GM12865 (cell line): Measurements from ENCODE around the gene AKAP7.

Experiments used
- DNase-seq: peaks from one replicate; pipeline ENCODE4 v3.0.0; 2010; ENCODE audit warnings: low read depth
- H3K4me3 ChIP-seq: 2 replicates; pipeline ENCODE4 v1.5.1; 2011; ENCODE audit warnings: mild to moderate bottlenecking, low read depth, low read length, control low read depth
- CTCF ChIP-seq: IDR thresholded peaks from 2 replicates; pipeline ENCODE4 v1.5.1; 2011; ENCODE audit warnings: low read length, control low read depth, low read depth, inconsistent platforms; ENCODE audit not compliant: insufficient read depth; ENCODE audit errors: missing control alignments

The AKAP7 gene

GRCh38 chr6:131283466-131284175 lies 148.4 kb downstream of the AKAP7 start:
- no peak for TF ChIP-seq CTCF
- DNase-seq, result no peak
- H3K4me3 ChIP-seq, result no peak overlapping the region

DNA sequence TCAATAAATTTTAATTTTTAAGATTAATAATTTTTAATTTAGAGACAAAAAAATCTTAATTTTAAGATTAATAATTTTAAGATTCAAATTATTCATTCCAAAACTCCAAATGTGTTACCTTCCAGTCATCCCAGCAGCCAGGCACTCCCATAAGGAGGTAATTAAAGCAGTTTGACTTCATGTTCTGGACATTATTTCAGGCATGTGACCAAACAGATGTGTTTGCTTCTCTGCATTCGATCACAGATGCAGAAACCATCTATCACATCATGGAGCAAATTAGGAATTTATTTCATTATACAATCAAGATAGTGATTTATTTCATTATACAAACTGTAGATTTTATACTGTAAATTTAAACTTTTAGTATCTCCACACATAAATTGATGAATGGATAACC lies 150.3 kb downstream of the AKAP7 start:
- no peak overlapping the region for H3K4me3 ChIP-seq
- no peak for TF ChIP-seq CTCF
- no peak for DNase-seq

DNA sequence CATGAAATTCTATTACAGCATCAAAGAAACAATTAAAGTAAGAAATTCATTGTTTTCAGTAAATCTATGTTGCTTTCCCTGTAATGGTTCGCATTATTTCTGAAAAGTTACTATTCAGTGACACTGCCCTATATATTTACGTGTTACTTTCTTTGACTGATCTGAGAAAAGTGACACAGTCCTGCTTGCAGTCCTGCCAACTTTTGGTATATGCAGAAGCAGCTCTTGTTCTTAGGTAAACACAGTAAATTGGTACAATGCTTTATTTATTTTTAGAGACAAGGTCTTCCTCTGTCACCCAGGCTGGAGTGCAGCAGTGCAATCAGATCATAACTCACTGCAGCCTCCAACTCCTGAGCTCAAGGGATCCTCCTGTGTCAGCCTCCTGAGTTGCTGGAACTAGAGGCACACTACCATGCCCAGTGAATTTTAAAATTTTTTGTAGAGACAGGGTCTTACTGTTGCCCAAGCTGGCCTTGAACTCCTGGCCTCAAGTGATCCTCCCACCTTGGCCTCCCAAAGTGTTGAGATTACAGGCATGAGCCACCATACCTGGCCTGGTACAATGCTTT lies 151.3 kb downstream of the AKAP7 start:
- DNase-seq, result no peak

DNA sequence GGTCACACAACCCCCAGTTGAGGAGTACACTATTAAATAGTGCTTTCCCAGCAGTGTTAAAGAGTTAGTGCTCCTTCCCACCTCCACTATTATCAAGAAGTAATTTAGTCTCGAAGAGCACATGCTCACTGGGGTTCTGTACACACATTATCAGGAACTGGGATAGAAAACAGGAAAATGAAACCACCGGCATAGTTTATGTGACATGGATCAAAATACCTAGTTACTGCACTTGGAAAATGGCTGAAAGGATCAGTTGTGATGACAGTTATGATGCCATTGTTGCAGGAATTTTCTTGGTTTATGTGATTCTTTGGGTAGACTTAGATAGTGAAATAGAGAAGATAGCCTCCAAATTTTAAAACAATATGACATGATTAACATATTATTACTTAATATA lies 152.9 kb downstream of the AKAP7 start:
- TF ChIP-seq CTCF, result no peak
- H3K4me3 ChIP-seq, result no peak overlapping the region
- DNase-seq, result no peak

More for the DNA sequence above, 151.3 kb downstream of the AKAP7 start:
- TF ChIP-seq CTCF, result no peak
- no peak overlapping the region for H3K4me3 ChIP-seq

DNA sequence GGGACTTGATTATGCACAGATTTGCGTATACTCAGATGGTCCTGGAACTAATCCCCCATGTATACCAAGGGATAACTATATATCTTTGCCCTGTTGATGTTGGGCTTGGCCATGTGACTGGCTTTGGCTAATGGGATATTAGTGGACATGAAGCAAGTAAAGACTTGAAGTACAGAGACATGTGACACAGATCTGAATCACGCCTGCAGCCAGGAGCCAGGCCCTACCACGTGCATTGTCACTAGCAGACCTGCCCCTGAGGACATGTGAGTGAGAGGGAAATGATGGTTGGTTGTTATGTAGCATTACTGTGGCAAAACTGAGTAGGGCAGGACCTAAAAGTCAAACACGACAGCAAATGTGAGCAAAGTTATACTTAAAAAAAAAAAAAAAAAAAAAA lies 155.7 kb downstream of the AKAP7 start:
- H3K4me3 ChIP-seq, result no peak overlapping the region
- no peak for DNase-seq
- no peak for TF ChIP-seq CTCF

- no peak for TF ChIP-seq CTCF
- no peak for DNase-seq
- no peak overlapping the region for H3K4me3 ChIP-seq
Observed at GRCh38 chr6:131292145-131292938, 157.1 kb downstream of the AKAP7 start.
